22Rv1 (cell line): ENCODE results near the gene P2RY8.

Experiments used
- ZFX ChIP-seq: fragments of 450-650 bp; IDR thresholded peaks from 2 replicates; pipeline ENCODE4 v1.6.1; 2017; ENCODE audit warnings: antibody characterized with exemption, borderline replicate concordance
- TF ChIP-seq, protein P1 (sequence below): fragments of 450-650 bp; IDR thresholded peaks from 2 replicates; pipeline ENCODE4 v1.5.1; 2017; ENCODE audit warnings: mild to moderate bottlenecking

DNA sequence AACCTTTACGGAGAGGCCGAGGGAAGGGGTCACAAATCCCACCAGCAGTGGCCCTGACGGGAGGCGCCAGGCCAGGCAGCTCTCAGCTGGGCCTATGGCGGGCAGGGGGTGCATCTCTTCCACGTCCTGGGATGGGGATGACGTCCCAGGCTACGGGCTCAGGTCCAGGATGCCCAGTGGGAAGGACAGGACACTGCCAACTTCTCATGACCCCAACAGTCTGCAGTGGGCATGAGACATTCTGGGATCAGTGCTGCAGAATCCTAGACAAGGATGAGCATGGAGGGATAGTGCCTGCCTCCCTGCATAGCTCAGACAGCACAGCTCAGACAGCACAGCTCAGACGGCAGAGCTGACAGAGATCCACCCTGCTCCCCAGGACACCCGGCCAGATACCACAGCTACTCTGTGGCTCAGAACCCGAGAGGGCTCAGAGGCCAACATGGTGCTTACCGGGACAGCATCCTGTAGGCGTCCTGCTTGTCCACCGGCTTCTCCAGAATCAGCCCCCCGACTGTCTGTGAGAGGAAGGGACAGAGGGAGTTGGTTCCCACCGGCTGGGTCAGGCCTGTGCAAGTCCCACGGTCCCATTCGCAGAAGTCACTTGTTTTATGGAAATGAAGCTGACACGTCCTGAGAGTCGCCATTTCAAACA lies 101.6 kb downstream of the P2RY8 start:
- TF ChIP-seq, protein P1, sequence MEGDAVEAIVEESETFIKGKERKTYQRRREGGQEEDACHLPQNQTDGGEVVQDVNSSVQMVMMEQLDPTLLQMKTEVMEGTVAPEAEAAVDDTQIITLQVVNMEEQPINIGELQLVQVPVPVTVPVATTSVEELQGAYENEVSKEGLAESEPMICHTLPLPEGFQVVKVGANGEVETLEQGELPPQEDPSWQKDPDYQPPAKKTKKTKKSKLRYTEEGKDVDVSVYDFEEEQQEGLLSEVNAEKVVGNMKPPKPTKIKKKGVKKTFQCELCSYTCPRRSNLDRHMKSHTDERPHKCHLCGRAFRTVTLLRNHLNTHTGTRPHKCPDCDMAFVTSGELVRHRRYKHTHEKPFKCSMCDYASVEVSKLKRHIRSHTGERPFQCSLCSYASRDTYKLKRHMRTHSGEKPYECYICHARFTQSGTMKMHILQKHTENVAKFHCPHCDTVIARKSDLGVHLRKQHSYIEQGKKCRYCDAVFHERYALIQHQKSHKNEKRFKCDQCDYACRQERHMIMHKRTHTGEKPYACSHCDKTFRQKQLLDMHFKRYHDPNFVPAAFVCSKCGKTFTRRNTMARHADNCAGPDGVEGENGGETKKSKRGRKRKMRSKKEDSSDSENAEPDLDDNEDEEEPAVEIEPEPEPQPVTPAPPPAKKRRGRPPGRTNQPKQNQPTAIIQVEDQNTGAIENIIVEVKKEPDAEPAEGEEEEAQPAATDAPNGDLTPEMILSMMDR: no peak
- TF ChIP-seq ZFX: no peak
